ENCODE data around the gene TGFB1I1.
"Not testable (repeated sequence)": the region's sequence is repeated elsewhere in the genome, so short reads cannot be mapped to it uniquely, and the experiment has no call there.

The TGFB1I1 gene

DNA sequence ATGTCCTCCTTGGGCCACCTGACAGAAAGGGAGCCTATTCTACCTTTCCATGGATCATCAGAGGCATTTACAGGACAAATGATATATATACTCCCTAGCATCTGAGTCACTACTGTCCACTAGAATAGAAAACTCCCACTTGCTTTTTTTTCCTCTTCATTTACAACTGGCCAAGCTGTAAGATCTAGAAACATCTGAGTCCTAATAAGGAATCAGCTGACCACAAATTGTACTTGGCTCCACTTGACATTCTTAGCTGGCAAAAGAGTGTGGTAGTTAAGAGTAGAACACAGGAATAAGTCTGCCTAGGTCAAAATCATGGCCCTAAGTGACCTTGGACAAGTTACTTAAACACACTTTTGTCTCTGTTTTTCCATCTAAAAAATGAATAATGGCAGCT is 31.0 kb downstream of the TGFB1I1 start:
- no peaks in the 10 kb centered on the region for H3K9me2 ChIP-seq (ENCODE audit: low read depth, low read length)
- H3K4me2 ChIP-seq (ENCODE audit: low read length) = no peak overlapping the region
- no peaks in the 10 kb centered on the region for H3K36me3 ChIP-seq (ENCODE audit: insufficient read depth, low read length)
- no peak overlapping the region for H3K4me3 ChIP-seq (ENCODE audit: low read depth, low read length, poor library complexity, severe bottlenecking)
- H3K79me2 ChIP-seq (ENCODE audit: insufficient read depth, low read length) = no peaks in the 10 kb centered on the region
- H2AFZ ChIP-seq (ENCODE audit: low read length) = no peak overlapping the region
- H3F3A ChIP-seq (ENCODE audit: insufficient read depth, low read length) = no peaks in the 10 kb centered on the region
- TF ChIP-seq CTCF (IDR thresholded peaks at IDR 0.05; ENCODE audit: low read length) = no peak
- no peak for TF ChIP-seq EZH2 (IDR thresholded peaks at IDR 0.05; ENCODE audit: borderline replicate concordance, low read length)
- H3K9ac ChIP-seq (ENCODE audit: low read length) = no peak overlapping the region
- no peaks in the 10 kb centered on the region for H4K20me1 ChIP-seq (ENCODE audit: insufficient read depth, low read length)
- no peak overlapping the region for H3K27ac ChIP-seq (ENCODE audit: low read depth, low read length, poor library complexity, severe bottlenecking)
- H3K9me3 ChIP-seq (ENCODE audit: low read length) = no peaks in the 10 kb centered on the region
- no peaks in the 10 kb centered on the region for H3K27me3 ChIP-seq (ENCODE audit: insufficient read depth, low read length)
- H3K4me1 ChIP-seq (ENCODE audit: insufficient read depth, low read length, severe bottlenecking) = peaks cover 12% of the 10 kb centered on the region

GRCh38 chr16:31503555-31503954 is 31.6 kb downstream of the TGFB1I1 start:
- not testable (repeated sequence) for H4K20me1 ChIP-seq (ENCODE audit: insufficient read depth, low read length); H2AFZ ChIP-seq (ENCODE audit: low read length); H3K9ac ChIP-seq (ENCODE audit: low read length); H3K27me3 ChIP-seq (ENCODE audit: insufficient read depth, low read length); H3K9me2 ChIP-seq (ENCODE audit: low read depth, low read length); H3K4me3 ChIP-seq (ENCODE audit: low read depth, low read length, poor library complexity, severe bottlenecking); H3F3A ChIP-seq (ENCODE audit: insufficient read depth, low read length); H3K79me2 ChIP-seq (ENCODE audit: insufficient read depth, low read length); H3K27ac ChIP-seq (ENCODE audit: low read depth, low read length, poor library complexity, severe bottlenecking); H3K4me2 ChIP-seq (ENCODE audit: low read length); H3K36me3 ChIP-seq (ENCODE audit: insufficient read depth, low read length); H3K9me3 ChIP-seq (ENCODE audit: low read length)
- H3K4me1 ChIP-seq (ENCODE audit: insufficient read depth, low read length, severe bottlenecking) = peaks cover 12% of the 10 kb centered on the region

DNA sequence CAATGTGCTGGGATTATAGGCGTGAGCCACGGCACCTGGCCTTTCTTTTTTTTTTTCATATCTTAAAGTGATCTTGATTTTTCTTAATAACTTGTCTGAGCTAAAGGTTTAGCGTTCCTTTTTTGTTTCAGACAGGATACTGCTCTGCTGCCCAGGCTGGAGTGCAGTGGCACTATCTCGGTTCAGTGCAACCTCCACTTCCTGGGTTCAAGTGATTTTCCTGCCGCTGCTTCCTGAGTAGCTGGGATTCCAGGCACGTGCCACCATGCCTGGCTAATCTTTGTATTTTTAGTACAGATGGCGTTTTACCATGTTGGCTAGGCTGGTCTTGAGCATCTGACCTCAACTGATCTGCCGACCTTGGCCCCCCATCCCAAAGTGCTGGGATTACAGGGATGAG is 32.2 kb downstream of the TGFB1I1 start:
- Histone ChIP-seq H3K9ac (ENCODE audit: low read length) (no peak overlapping the region), H3F3A (ENCODE audit: insufficient read depth, low read length) (no peaks in the 10 kb centered on the region), H3K4me3 (ENCODE audit: low read depth, low read length, poor library complexity, severe bottlenecking) (no peak overlapping the region), H3K4me1 (ENCODE audit: insufficient read depth, low read length, severe bottlenecking) (peaks cover 18% of the 10 kb centered on the region), H2AFZ (ENCODE audit: low read length) (no peak overlapping the region), H3K4me2 (ENCODE audit: low read length) (no peak overlapping the region), H3K79me2 (ENCODE audit: insufficient read depth, low read length) (no peaks in the 10 kb centered on the region), H3K9me2 (ENCODE audit: low read depth, low read length) (no peaks in the 10 kb centered on the region), H3K27me3 (ENCODE audit: insufficient read depth, low read length) (no peaks in the 10 kb centered on the region), H4K20me1 (ENCODE audit: insufficient read depth, low read length) (no peaks in the 10 kb centered on the region), H3K27ac (ENCODE audit: low read depth, low read length, poor library complexity, severe bottlenecking) (no peak overlapping the region), H3K36me3 (ENCODE audit: insufficient read depth, low read length) (no peaks in the 10 kb centered on the region), H3K9me3 (ENCODE audit: low read length) (no peaks in the 10 kb centered on the region)
- no peak for TF ChIP-seq EZH2 (IDR thresholded peaks at IDR 0.05; ENCODE audit: borderline replicate concordance, low read length)
- TF ChIP-seq CTCF (IDR thresholded peaks at IDR 0.05; ENCODE audit: low read length) = no peak

DNA sequence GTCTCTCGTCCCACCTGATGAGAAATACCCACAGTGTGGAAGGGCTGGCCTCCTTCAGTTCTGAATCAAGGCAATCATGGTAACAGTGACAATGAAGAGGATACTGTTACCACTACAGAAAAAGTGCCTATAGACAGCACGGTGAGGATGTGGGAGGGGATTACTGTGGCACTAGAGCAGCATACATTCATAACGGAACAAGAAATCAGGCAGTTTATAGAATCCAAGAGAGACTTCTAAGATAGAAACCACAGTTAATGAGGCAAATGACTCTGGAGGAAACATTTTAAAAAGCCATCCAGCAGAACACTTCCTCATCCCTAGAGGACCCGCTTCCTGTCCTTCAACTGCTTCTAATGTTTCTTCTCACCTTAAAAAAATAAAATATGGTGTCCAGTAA is 33.5 kb downstream of the TGFB1I1 start:
- no peaks in the 10 kb centered on the region for H3K9me2 ChIP-seq (ENCODE audit: low read depth, low read length)
- H3F3A ChIP-seq (ENCODE audit: insufficient read depth, low read length) = no peaks in the 10 kb centered on the region
- H3K36me3 ChIP-seq (ENCODE audit: insufficient read depth, low read length) = no peaks in the 10 kb centered on the region
- no peak overlapping the region for H3K4me3 ChIP-seq (ENCODE audit: low read depth, low read length, poor library complexity, severe bottlenecking)
- no peaks in the 10 kb centered on the region for H3K9me3 ChIP-seq (ENCODE audit: low read length)
- no peaks in the 10 kb centered on the region for H4K20me1 ChIP-seq (ENCODE audit: insufficient read depth, low read length)
- no peaks in the 10 kb centered on the region for H3K79me2 ChIP-seq (ENCODE audit: insufficient read depth, low read length)
- no peak for TF ChIP-seq EZH2 (IDR thresholded peaks at IDR 0.05; ENCODE audit: borderline replicate concordance, low read length)
- no peak for TF ChIP-seq CTCF (IDR thresholded peaks at IDR 0.05; ENCODE audit: low read length)
- H3K4me2 ChIP-seq (ENCODE audit: low read length) = no peak overlapping the region
- H3K9ac ChIP-seq (ENCODE audit: low read length) = no peak overlapping the region
- H2AFZ ChIP-seq (ENCODE audit: low read length) = no peak overlapping the region
- H3K27me3 ChIP-seq (ENCODE audit: insufficient read depth, low read length) = no peaks in the 10 kb centered on the region
- H3K4me1 ChIP-seq (ENCODE audit: insufficient read depth, low read length, severe bottlenecking) = peaks cover 21% of the 10 kb centered on the region
- no peak overlapping the region for H3K27ac ChIP-seq (ENCODE audit: low read depth, low read length, poor library complexity, severe bottlenecking)

Data from OCI-LY1 (cell line).